GM18517 (cell line): ENCODE data around the gene BMPR1B.

ENCODE experiments used
- ATAC-seq: cut with Tn5 transposase; IDR thresholded peaks from one replicate; pipeline ENCODE4 v1.9.1; 2021; ENCODE audit warnings: mild to moderate bottlenecking, moderate library complexity; ENCODE audit not compliant: unreplicated experiment

Gene BMPR1B

GRCh38 chr4:94762326-94762725 lies 4.6 kb downstream of the BMPR1B start:
- ATAC-seq, result no peak

GRCh38 chr4:94763005-94763404 lies 5.2 kb downstream of the BMPR1B start:
- ATAC-seq, result no peak

- ATAC-seq, result no peak
Measured at GRCh38 chr4:94763500-94763899, 5.7 kb downstream of the BMPR1B start.

- no peak for ATAC-seq
Measured at GRCh38 chr4:94764069-94764468, 6.3 kb downstream of the BMPR1B start.

- ATAC-seq, result no peak
Measured at GRCh38 chr4:94765174-94765573, 7.4 kb downstream of the BMPR1B start.

- ATAC-seq, result no peak
Measured at GRCh38 chr4:94765648-94766047, 7.9 kb downstream of the BMPR1B start.

- no peak for ATAC-seq
Measured at GRCh38 chr4:94766856-94767255, 9.1 kb downstream of the BMPR1B start.

- ATAC-seq, result no peak
Measured at GRCh38 chr4:94767446-94767845, 9.7 kb downstream of the BMPR1B start.

- no peak for ATAC-seq
Measured at GRCh38 chr4:94782707-94783106, 25.0 kb downstream of the BMPR1B start.

- no peak for ATAC-seq
Measured at GRCh38 chr4:94791701-94792100, 33.9 kb downstream of the BMPR1B start.

- no peak for ATAC-seq
Measured at GRCh38 chr4:94798808-94799207, 41.1 kb downstream of the BMPR1B start.

GRCh38 chr4:94801016-94801415 lies 43.3 kb downstream of the BMPR1B start:
- no peak for ATAC-seq

GRCh38 chr4:94802091-94802490 lies 44.3 kb downstream of the BMPR1B start:
- no peak for ATAC-seq

GRCh38 chr4:94803181-94803580 lies 45.4 kb downstream of the BMPR1B start:
- ATAC-seq, result no peak

- no peak for ATAC-seq
Measured at GRCh38 chr4:94804650-94805049, 46.9 kb downstream of the BMPR1B start.

- no peak for ATAC-seq
Measured at GRCh38 chr4:94806376-94806775, 48.6 kb downstream of the BMPR1B start.

GRCh38 chr4:94811643-94812042 lies 53.9 kb downstream of the BMPR1B start:
- ATAC-seq, result no peak

- no peak for ATAC-seq
Measured at GRCh38 chr4:94813221-94813620, 55.5 kb downstream of the BMPR1B start.

GRCh38 chr4:94814237-94814636 lies 56.5 kb downstream of the BMPR1B start:
- no peak for ATAC-seq

GRCh38 chr4:94819371-94820168 lies 61.8 kb downstream of the BMPR1B start:
- ATAC-seq, result no peak

GRCh38 chr4:94826206-94826605 lies 68.5 kb downstream of the BMPR1B start:
- no peak for ATAC-seq

GRCh38 chr4:94827481-94828110 lies 69.8 kb downstream of the BMPR1B start:
- no peak for ATAC-seq

- no peak for ATAC-seq
Measured at GRCh38 chr4:94828882-94829281, 71.1 kb downstream of the BMPR1B start.
